ENCODE results near the gene COL6A3.

DNA sequence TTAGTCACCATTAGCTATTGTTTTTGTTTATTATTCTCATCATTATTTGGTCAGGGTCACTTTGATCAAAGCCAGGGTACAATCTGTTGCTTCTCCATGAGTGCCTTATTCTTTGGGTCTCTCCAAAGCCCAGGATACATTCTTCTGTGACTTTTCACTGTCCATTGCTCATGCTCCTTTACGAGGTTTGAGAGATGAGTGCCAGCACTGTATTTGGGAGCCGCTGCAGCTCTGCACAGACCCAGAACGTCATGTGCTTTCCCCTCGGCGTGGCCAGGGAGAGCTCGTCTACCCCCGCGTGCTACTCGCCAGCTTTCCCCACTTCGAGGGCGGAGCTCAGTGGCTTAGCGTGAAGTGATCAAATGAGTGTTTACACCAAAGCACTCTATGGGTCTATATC is 123.7 kb downstream of the COL6A3 start:
- no peak for TF ChIP-seq POLR2A (IDR thresholded peaks at IDR 0.05)
- TF ChIP-seq, protein P1, sequence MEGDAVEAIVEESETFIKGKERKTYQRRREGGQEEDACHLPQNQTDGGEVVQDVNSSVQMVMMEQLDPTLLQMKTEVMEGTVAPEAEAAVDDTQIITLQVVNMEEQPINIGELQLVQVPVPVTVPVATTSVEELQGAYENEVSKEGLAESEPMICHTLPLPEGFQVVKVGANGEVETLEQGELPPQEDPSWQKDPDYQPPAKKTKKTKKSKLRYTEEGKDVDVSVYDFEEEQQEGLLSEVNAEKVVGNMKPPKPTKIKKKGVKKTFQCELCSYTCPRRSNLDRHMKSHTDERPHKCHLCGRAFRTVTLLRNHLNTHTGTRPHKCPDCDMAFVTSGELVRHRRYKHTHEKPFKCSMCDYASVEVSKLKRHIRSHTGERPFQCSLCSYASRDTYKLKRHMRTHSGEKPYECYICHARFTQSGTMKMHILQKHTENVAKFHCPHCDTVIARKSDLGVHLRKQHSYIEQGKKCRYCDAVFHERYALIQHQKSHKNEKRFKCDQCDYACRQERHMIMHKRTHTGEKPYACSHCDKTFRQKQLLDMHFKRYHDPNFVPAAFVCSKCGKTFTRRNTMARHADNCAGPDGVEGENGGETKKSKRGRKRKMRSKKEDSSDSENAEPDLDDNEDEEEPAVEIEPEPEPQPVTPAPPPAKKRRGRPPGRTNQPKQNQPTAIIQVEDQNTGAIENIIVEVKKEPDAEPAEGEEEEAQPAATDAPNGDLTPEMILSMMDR (IDR thresholded peaks at IDR 0.05) = no peak

Data from right lobe of liver (tissue), 4 donors.